WTC11 (cell line): ENCODE measurements around the gene DGKQ. TPM values are rescaled to one million over a fixed set of nuclear protein-coding genes. Genes with fewer than 3 reads are reported as not detected.

Source experiments
- ATAC-seq: fragments of 200-7000 bp; cut with Tn5 transposase; 2 replicates; pipeline ENCODE4 v1.10.0; 2021; ENCODE audit warnings: mild to moderate bottlenecking, moderate library complexity
- CTCF ChIA-PET: fragments of 300-600 bp; sonication (Branson Sonifier 250); formaldehyde crosslinking; loops from one replicate; lab custom pipeline; 2021; ENCODE audit warnings: antibody characterized with exemption; lab: Charles Lee
- POLR2A ChIA-PET: fragments of 350-600 bp; sonication (Branson Sonifier 250); formaldehyde crosslinking; loops from one replicate; lab custom pipeline; 2021; ENCODE audit warnings: antibody characterized with exemption; lab: Charles Lee
- DNase-seq: peaks from one replicate; pipeline ENCODE4 v3.0.0; 2021; ENCODE audit warnings: low spot score
- H3K27ac Mint-ChIP-seq: 2 replicates; pipeline ENCODE4 v1.8.0; 2021; ENCODE audit warnings: mixed read lengths
- H3K27me3 Mint-ChIP-seq: 2 replicates; pipeline ENCODE4 v1.8.0; 2021; ENCODE audit warnings: low read depth, mild to moderate bottlenecking, moderate library complexity, mixed read lengths
- H3K36me3 Mint-ChIP-seq: 2 replicates; pipeline ENCODE4 v1.8.0; 2021; ENCODE audit warnings: mixed read lengths
- H3K4me1 Mint-ChIP-seq: 2 replicates; pipeline ENCODE4 v1.8.0; 2022; ENCODE audit warnings: mixed read lengths
- H3K4me3 Mint-ChIP-seq: 2 replicates; pipeline ENCODE4 v1.8.0; 2021; ENCODE audit warnings: mild to moderate bottlenecking, moderate library complexity, mixed read lengths
- H3K9me3 Mint-ChIP-seq: 2 replicates; pipeline ENCODE4 v1.8.0; 2021; ENCODE audit warnings: mixed read lengths
- ATF1 ChIP-seq: sonication (generic); formaldehyde crosslinking; IDR thresholded peaks from 2 replicates; pipeline ENCODE4 v1.8.1; 2023; ENCODE audit warnings: mild to moderate bottlenecking, moderate library complexity, missing genetic modification reagents
- CBFB ChIP-seq: sonication (generic); formaldehyde crosslinking; IDR thresholded peaks from 2 replicates; pipeline ENCODE4 v1.8.1; 2022; ENCODE audit warnings: mild to moderate bottlenecking, low read depth, missing genetic modification reagents
- CREB1 ChIP-seq: sonication (generic); formaldehyde crosslinking; IDR thresholded peaks from 2 replicates; pipeline ENCODE4 v1.8.0; 2023; ENCODE audit warnings: mild to moderate bottlenecking, missing genetic modification reagents
- E2F5 ChIP-seq: sonication (generic); formaldehyde crosslinking; IDR thresholded peaks from 2 replicates; pipeline ENCODE4 v1.8.1; 2022; ENCODE audit warnings: mild to moderate bottlenecking, moderate library complexity, missing genetic modification reagents
- ESRRA ChIP-seq: sonication (generic); formaldehyde crosslinking; IDR thresholded peaks from 2 replicates; pipeline ENCODE4 v1.8.1; 2022; ENCODE audit warnings: mild to moderate bottlenecking, missing genetic modification reagents, borderline replicate concordance
- FOXK1 ChIP-seq: sonication (generic); formaldehyde crosslinking; IDR thresholded peaks from 2 replicates; pipeline ENCODE4 v1.8.0; 2022; ENCODE audit warnings: mild to moderate bottlenecking, moderate library complexity, missing genetic modification reagents
- FOXP1 ChIP-seq: sonication (generic); formaldehyde crosslinking; IDR thresholded peaks from 2 replicates; pipeline ENCODE4 v1.8.0; 2022; ENCODE audit warnings: missing genetic modification reagents, mild to moderate bottlenecking, moderate library complexity, borderline replicate concordance
- GABPB1 ChIP-seq: sonication (generic); formaldehyde crosslinking; IDR thresholded peaks from 2 replicates; pipeline ENCODE4 v1.8.1; 2023; ENCODE audit warnings: mild to moderate bottlenecking, missing genetic modification reagents
- IRF1 ChIP-seq: sonication (generic); formaldehyde crosslinking; IDR thresholded peaks from 2 replicates; pipeline ENCODE4 v1.8.0; 2023; ENCODE audit warnings: missing genetic modification reagents
- NFE2L1 ChIP-seq: sonication (generic); formaldehyde crosslinking; IDR thresholded peaks from 2 replicates; pipeline ENCODE4 v1.8.1; 2023; ENCODE audit warnings: missing genetic modification reagents
- NFYB ChIP-seq: sonication (generic); formaldehyde crosslinking; conservative IDR thresholded peaks from 2 replicates; pipeline ENCODE4 v1.8.0; 2022; ENCODE audit warnings: low read depth, missing genetic modification reagents
- NR2C2 ChIP-seq: sonication (generic); formaldehyde crosslinking; IDR thresholded peaks from 2 replicates; pipeline ENCODE4 v1.8.0; 2022; ENCODE audit warnings: mild to moderate bottlenecking, missing genetic modification reagents
- RELA ChIP-seq: sonication (generic); formaldehyde crosslinking; IDR thresholded peaks from 2 replicates; pipeline ENCODE4 v1.8.1; 2022; ENCODE audit warnings: missing genetic modification reagents, mild to moderate bottlenecking, borderline replicate concordance
- RORB ChIP-seq: fragments of 250-450 bp; sonication (Bioruptor Pico); IDR thresholded peaks from 2 replicates; pipeline ENCODE4 v1.9.0; 2021; ENCODE audit warnings: mild to moderate bottlenecking
- TCF7 ChIP-seq: sonication (generic); formaldehyde crosslinking; IDR thresholded peaks from 2 replicates; pipeline ENCODE4 v1.8.0; 2022; ENCODE audit warnings: mild to moderate bottlenecking, low read depth, missing genetic modification reagents, moderate library complexity
- TP53 ChIP-seq: sonication (generic); formaldehyde crosslinking; IDR thresholded peaks from 2 replicates; pipeline ENCODE4 v1.8.1; 2023; ENCODE audit warnings: mild to moderate bottlenecking, missing genetic modification reagents
- USF2 ChIP-seq: sonication (generic); formaldehyde crosslinking; IDR thresholded peaks from 2 replicates; pipeline ENCODE4 v1.8.1; 2023; ENCODE audit warnings: mild to moderate bottlenecking, missing genetic modification reagents, moderate library complexity
- ZBTB21 ChIP-seq: sonication (generic); formaldehyde crosslinking; IDR thresholded peaks from 2 replicates; pipeline ENCODE4 v1.8.1; 2023; ENCODE audit warnings: mild to moderate bottlenecking, missing genetic modification reagents, borderline replicate concordance
- ZNF317 ChIP-seq: sonication (generic); formaldehyde crosslinking; IDR thresholded peaks from 2 replicates; pipeline ENCODE4 v1.8.1; 2023; ENCODE audit warnings: low read depth, mild to moderate bottlenecking, moderate library complexity, missing genetic modification reagents, borderline replicate concordance
- ZNF416 ChIP-seq: fragments of 250-450 bp; sonication (Bioruptor Pico); IDR thresholded peaks from 2 replicates; pipeline ENCODE4 v1.9.0; 2021; ENCODE audit warnings: mild to moderate bottlenecking, inconsistent platforms
- total RNA-seq: library from RNA; stranded (reverse); gene quantifications from 3 replicates; pipeline ENCODE4 v1.2.3, GENCODE V29; 2021
- TF ChIP-seq, protein P1 (sequence below): fragments of 200-600 bp; IDR thresholded peaks from 2 replicates; pipeline ENCODE4 v1.8.0; 2022; ENCODE audit warnings: antibody characterized with exemption
- TF ChIP-seq, protein P2 (sequence below): sonication (generic); formaldehyde crosslinking; IDR thresholded peaks from 2 replicates; pipeline ENCODE4 v1.8.1; 2023; ENCODE audit warnings: mild to moderate bottlenecking, missing genetic modification reagents
- TF ChIP-seq, protein P3 (sequence below): sonication (generic); formaldehyde crosslinking; IDR thresholded peaks from 2 replicates; pipeline ENCODE4 v1.8.0; 2022; ENCODE audit warnings: mild to moderate bottlenecking, missing genetic modification reagents
- TF ChIP-seq, protein P4 (sequence below): sonication (generic); formaldehyde crosslinking; IDR thresholded peaks from 2 replicates; pipeline ENCODE4 v1.8.0; 2022; ENCODE audit warnings: mild to moderate bottlenecking, missing genetic modification reagents
- TF ChIP-seq, protein P5 (sequence below): fragments of 250-450 bp; sonication (Bioruptor Pico); IDR thresholded peaks from 2 replicates; pipeline ENCODE4 v2.1.2; 2022; ENCODE audit warnings: mild to moderate bottlenecking, moderate library complexity
- TF ChIP-seq, protein P6 (sequence below): sonication (generic); formaldehyde crosslinking; IDR thresholded peaks from 2 replicates; pipeline ENCODE4 v1.8.0; 2022; ENCODE audit warnings: mild to moderate bottlenecking, missing genetic modification reagents

Gene DGKQ
- total RNA-seq, 1 experiment from 2014 or later = 19.3 TPM

DNA sequence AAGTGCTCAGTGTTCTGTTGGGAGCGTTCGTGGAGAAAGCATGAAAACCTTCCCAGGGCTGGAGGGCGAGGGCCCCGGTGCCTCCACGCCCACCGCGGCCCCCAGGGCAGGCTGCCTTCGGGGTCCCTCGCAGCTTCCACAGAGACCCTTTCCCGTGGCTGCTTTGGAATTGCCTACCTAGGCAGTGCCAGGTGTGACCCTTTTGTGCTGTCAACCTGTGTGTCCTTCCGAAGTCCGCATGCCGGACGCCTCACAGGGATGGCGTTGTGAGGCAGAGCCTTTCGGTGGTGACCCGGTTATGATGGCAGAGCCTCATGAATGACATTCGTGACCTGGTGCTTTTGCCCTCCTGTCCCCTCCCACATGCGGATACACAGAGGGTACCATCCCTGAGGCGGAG lies 23.7 kb downstream of the DGKQ start:
- no peak overlapping the region for H3K27ac Mint-ChIP-seq
- DNase-seq = no peak
- H3K9me3 Mint-ChIP-seq = no peaks in the 10 kb centered on the region
- H3K36me3 Mint-ChIP-seq = no peaks in the 10 kb centered on the region
- no peak for ATAC-seq
- H3K4me1 Mint-ChIP-seq = peaks cover 13% of the 10 kb centered on the region
- ChIA-PET POLR2A (no interaction called here), CTCF (interaction anchor here (0.6 kb wide), 1 partner anchor 122 kb away, joined by 4 read pairs; no protein-coding TSS in a partner anchor)
- peaks cover 20% of the 10 kb centered on the region for H3K27me3 Mint-ChIP-seq
- no peak overlapping the region for H3K4me3 Mint-ChIP-seq
- TF ChIP-seq NR2C2 (CRISPR knock-in tag) (no peak), USF2 (no peak), CREB1 (CRISPR knock-in tag) (no peak), GABPB1 (CRISPR knock-in tag) (no peak), FOXK1 (CRISPR knock-in tag) (no peak), E2F5 (no peak), ATF1 (CRISPR knock-in tag) (no peak), ZNF317 (CRISPR knock-in tag) (no peak), TCF7 (no peak), ZBTB21 (no peak)
- TF ChIP-seq, protein P1, sequence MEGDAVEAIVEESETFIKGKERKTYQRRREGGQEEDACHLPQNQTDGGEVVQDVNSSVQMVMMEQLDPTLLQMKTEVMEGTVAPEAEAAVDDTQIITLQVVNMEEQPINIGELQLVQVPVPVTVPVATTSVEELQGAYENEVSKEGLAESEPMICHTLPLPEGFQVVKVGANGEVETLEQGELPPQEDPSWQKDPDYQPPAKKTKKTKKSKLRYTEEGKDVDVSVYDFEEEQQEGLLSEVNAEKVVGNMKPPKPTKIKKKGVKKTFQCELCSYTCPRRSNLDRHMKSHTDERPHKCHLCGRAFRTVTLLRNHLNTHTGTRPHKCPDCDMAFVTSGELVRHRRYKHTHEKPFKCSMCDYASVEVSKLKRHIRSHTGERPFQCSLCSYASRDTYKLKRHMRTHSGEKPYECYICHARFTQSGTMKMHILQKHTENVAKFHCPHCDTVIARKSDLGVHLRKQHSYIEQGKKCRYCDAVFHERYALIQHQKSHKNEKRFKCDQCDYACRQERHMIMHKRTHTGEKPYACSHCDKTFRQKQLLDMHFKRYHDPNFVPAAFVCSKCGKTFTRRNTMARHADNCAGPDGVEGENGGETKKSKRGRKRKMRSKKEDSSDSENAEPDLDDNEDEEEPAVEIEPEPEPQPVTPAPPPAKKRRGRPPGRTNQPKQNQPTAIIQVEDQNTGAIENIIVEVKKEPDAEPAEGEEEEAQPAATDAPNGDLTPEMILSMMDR = no peak
- TF ChIP-seq, protein P2, sequence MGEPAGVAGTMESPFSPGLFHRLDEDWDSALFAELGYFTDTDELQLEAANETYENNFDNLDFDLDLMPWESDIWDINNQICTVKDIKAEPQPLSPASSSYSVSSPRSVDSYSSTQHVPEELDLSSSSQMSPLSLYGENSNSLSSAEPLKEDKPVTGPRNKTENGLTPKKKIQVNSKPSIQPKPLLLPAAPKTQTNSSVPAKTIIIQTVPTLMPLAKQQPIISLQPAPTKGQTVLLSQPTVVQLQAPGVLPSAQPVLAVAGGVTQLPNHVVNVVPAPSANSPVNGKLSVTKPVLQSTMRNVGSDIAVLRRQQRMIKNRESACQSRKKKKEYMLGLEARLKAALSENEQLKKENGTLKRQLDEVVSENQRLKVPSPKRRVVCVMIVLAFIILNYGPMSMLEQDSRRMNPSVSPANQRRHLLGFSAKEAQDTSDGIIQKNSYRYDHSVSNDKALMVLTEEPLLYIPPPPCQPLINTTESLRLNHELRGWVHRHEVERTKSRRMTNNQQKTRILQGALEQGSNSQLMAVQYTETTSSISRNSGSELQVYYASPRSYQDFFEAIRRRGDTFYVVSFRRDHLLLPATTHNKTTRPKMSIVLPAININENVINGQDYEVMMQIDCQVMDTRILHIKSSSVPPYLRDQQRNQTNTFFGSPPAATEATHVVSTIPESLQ (CRISPR knock-in tag) = no peak
- TF ChIP-seq, protein P3, sequence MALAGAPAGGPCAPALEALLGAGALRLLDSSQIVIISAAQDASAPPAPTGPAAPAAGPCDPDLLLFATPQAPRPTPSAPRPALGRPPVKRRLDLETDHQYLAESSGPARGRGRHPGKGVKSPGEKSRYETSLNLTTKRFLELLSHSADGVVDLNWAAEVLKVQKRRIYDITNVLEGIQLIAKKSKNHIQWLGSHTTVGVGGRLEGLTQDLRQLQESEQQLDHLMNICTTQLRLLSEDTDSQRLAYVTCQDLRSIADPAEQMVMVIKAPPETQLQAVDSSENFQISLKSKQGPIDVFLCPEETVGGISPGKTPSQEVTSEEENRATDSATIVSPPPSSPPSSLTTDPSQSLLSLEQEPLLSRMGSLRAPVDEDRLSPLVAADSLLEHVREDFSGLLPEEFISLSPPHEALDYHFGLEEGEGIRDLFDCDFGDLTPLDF (CRISPR knock-in tag) = no peak
- TF ChIP-seq, protein P4, sequence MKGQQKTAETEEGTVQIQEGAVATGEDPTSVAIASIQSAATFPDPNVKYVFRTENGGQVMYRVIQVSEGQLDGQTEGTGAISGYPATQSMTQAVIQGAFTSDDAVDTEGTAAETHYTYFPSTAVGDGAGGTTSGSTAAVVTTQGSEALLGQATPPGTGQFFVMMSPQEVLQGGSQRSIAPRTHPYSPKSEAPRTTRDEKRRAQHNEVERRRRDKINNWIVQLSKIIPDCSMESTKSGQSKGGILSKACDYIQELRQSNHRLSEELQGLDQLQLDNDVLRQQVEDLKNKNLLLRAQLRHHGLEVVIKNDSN (CRISPR knock-in tag) = no peak

- DNase-seq = no peak
- no peak for ATAC-seq
- peaks cover 21% of the 10 kb centered on the region for H3K27me3 Mint-ChIP-seq
- no peaks in the 10 kb centered on the region for H3K36me3 Mint-ChIP-seq
- H3K27ac Mint-ChIP-seq = no peak overlapping the region; the same call in 1 of the 2 replicates
- CTCF ChIA-PET = no interaction called here
- POLR2A ChIA-PET = interaction anchor here (1.2 kb wide), 1 partner anchor 17 kb away, joined by 5 read pairs; the partner anchor contains the start of genes GAK and TMEM175
- peaks cover 13% of the 10 kb centered on the region for H3K4me1 Mint-ChIP-seq
- no peaks in the 10 kb centered on the region for H3K9me3 Mint-ChIP-seq
- H3K4me3 Mint-ChIP-seq = no peak overlapping the region
- no peak for TF ChIP-seq NFYB (CRISPR knock-in tag)
- TF ChIP-seq, protein P5, sequence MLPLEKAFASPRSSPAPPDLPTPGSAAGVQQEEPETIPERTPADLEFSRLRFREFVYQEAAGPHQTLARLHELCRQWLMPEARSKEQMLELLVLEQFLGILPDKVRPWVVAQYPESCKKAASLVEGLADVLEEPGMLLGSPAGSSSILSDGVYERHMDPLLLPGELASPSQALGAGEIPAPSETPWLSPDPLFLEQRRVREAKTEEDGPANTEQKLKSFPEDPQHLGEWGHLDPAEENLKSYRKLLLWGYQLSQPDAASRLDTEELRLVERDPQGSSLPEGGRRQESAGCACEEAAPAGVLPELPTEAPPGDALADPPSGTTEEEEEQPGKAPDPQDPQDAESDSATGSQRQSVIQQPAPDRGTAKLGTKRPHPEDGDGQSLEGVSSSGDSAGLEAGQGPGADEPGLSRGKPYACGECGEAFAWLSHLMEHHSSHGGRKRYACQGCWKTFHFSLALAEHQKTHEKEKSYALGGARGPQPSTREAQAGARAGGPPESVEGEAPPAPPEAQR = no peak
- TF ChIP-seq E2F5 = no peak
- TF ChIP-seq RELA = no peak
- TF ChIP-seq RORB (CRISPR knock-in tag) = no peak
- TF ChIP-seq TP53 (CRISPR knock-in tag) = no peak
- TF ChIP-seq FOXP1 = no peak
- no peak for TF ChIP-seq ESRRA (CRISPR knock-in tag)
- TF ChIP-seq ZNF317 (CRISPR knock-in tag) = no peak
- TF ChIP-seq, protein P6, sequence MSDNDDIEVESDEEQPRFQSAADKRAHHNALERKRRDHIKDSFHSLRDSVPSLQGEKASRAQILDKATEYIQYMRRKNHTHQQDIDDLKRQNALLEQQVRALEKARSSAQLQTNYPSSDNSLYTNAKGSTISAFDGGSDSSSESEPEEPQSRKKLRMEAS (CRISPR knock-in tag) = no peak
- TF ChIP-seq CBFB = no peak
- no peak for TF ChIP-seq IRF1
- TF ChIP-seq NFE2L1 (CRISPR knock-in tag) = no peak
- no peak for TF ChIP-seq ZNF416 (CRISPR knock-in tag)
These were observed 24.5 kb downstream of the DGKQ start for GRCh38 chr4:948936-949300.
